H9 (cell line): Measurements from ENCODE around the gene C14orf132. TPM values are rescaled to one million over a fixed set of nuclear protein-coding genes. Genes with fewer than 3 reads are reported as not detected.

Experiments
- DNase-seq: peaks from one replicate; pipeline ENCODE4 v3.0.0-alpha.2; 2017
- H2AFZ ChIP-seq: one replicate; pipeline ENCODE4 v1.6.1; 2013; ENCODE audit warnings: mild to moderate bottlenecking, low read length, control low read depth, moderate library complexity
- H2AK5ac ChIP-seq: 2 replicates; pipeline ENCODE4 v1.6.1; 2013; ENCODE audit warnings: low read length, control low read depth, mixed read lengths; ENCODE audit not compliant: insufficient read length
- H2BK120ac ChIP-seq: one replicate; pipeline ENCODE4 v1.6.1; 2013; ENCODE audit warnings: low read depth, mild to moderate bottlenecking, low read length, control low read depth, inconsistent platforms; ENCODE audit not compliant: poor library complexity, severe bottlenecking
- H2BK12ac ChIP-seq: 2 replicates; pipeline ENCODE4 v1.6.1; 2013; ENCODE audit warnings: low read length, control low read depth, mixed read lengths, low read depth; ENCODE audit not compliant: insufficient read length
- H2BK15ac ChIP-seq: 2 replicates; pipeline ENCODE4 v1.6.1; 2013; ENCODE audit warnings: low read depth, low read length, control low read depth
- H2BK20ac ChIP-seq: one replicate; pipeline ENCODE4 v1.6.1; 2013; ENCODE audit warnings: low read depth, mild to moderate bottlenecking, low read length, control low read depth, inconsistent platforms; ENCODE audit not compliant: poor library complexity, severe bottlenecking
- H2BK5ac ChIP-seq: 2 replicates; pipeline ENCODE4 v1.6.1; 2013; ENCODE audit warnings: low read length, control low read depth, mixed read lengths; ENCODE audit not compliant: insufficient read length
- H3K14ac ChIP-seq: 2 replicates; pipeline ENCODE4 v1.6.1; 2013; ENCODE audit warnings: low read length, control low read depth; ENCODE audit not compliant: insufficient read depth
- H3K18ac ChIP-seq: 2 replicates; pipeline ENCODE4 v1.6.1; 2013; ENCODE audit warnings: low read depth, mild to moderate bottlenecking, mixed read lengths, low read length, control low read depth; ENCODE audit not compliant: insufficient read length
- H3K23ac ChIP-seq: 2 replicates; pipeline ENCODE4 v1.6.1; 2013; ENCODE audit warnings: low read length, control low read depth, mixed read lengths, low read depth; ENCODE audit not compliant: insufficient read length
- H3K23me2 ChIP-seq: 2 replicates; pipeline ENCODE4 v1.6.1; 2013; ENCODE audit warnings: low read depth, mild to moderate bottlenecking, mixed read lengths, low read length, control low read depth; ENCODE audit not compliant: insufficient read length, poor library complexity, severe bottlenecking
- H3K27ac ChIP-seq: 2 replicates; pipeline ENCODE4 v1.5.1; 2013; ENCODE audit warnings: low read length, control low read depth, mixed read lengths, low read depth; ENCODE audit not compliant: insufficient read length
- H3K27me3 ChIP-seq: 2 replicates; pipeline ENCODE4 v1.6.1; 2013; ENCODE audit warnings: low read length, control low read depth, inconsistent platforms; ENCODE audit not compliant: insufficient read depth
- H3K4ac ChIP-seq: 2 replicates; pipeline ENCODE4 v1.6.1; 2013; ENCODE audit warnings: low read depth, mild to moderate bottlenecking, control low read depth, inconsistent platforms, low read length, moderate library complexity
- H3K4me1 ChIP-seq: 2 replicates; pipeline ENCODE4 v1.6.1; 2013; ENCODE audit warnings: low read length, control low read depth, inconsistent platforms; ENCODE audit not compliant: insufficient read depth
- H3K4me2 ChIP-seq: 2 replicates; pipeline ENCODE4 v1.6.1; 2013; ENCODE audit warnings: low read length, control low read depth, mixed read lengths; ENCODE audit not compliant: insufficient read length, insufficient read depth
- H3K56ac ChIP-seq: 2 replicates; pipeline ENCODE4 v1.6.1; 2013; ENCODE audit warnings: low read depth, mild to moderate bottlenecking, mixed read lengths, low read length, control low read depth; ENCODE audit not compliant: insufficient read length
- H3K79me1 ChIP-seq: 2 replicates; pipeline ENCODE4 v1.6.1; 2013; ENCODE audit warnings: low read depth, mild to moderate bottlenecking, moderate library complexity, low read length, control low read depth, inconsistent platforms; ENCODE audit not compliant: insufficient read depth, poor library complexity, severe bottlenecking
- H3K79me2 ChIP-seq: 2 replicates; pipeline ENCODE4 v1.6.1; 2013; ENCODE audit warnings: low read length, control low read depth, inconsistent platforms; ENCODE audit not compliant: insufficient read depth
- H3K9ac ChIP-seq: 2 replicates; pipeline ENCODE4 v1.6.1; 2013; ENCODE audit warnings: low read length, control low read depth, mixed read lengths; ENCODE audit not compliant: insufficient read length; ENCODE audit errors: extremely low read depth
- H3K9me3 ChIP-seq: one replicate; pipeline ENCODE4 v1.6.1; 2013; ENCODE audit warnings: low read depth, low read length, inconsistent platforms; ENCODE audit not compliant: control insufficient read depth
- H3T11ph ChIP-seq: one replicate; pipeline ENCODE4 v1.6.1; 2013; ENCODE audit warnings: mild to moderate bottlenecking, low read length, control low read depth, inconsistent platforms
- H4K20me1 ChIP-seq: one replicate; pipeline ENCODE4 v1.6.1; 2013; ENCODE audit not compliant: control insufficient read depth, insufficient read length, insufficient read depth
- H4K5ac ChIP-seq: 2 replicates; pipeline ENCODE4 v1.6.1; 2013; ENCODE audit warnings: low read depth, mild to moderate bottlenecking, mixed read lengths, low read length, control low read depth; ENCODE audit not compliant: insufficient read length
- H4K8ac ChIP-seq: replicated peaks from 2 replicates; pipeline ENCODE4 v1.6.1; 2013; ENCODE audit warnings: low read length, control low read depth, mixed read lengths, low read depth; ENCODE audit not compliant: insufficient read length
- H4K91ac ChIP-seq: 2 replicates; pipeline ENCODE4 v1.6.1; 2013; ENCODE audit warnings: low read depth, mild to moderate bottlenecking, moderate library complexity, mixed read lengths, low read length, control low read depth; ENCODE audit not compliant: insufficient read length
- H3K27ac Mint-ChIP-seq, 3 experiments: 2 replicates in 2 of 3; 3 replicates in 1 of 3; pipeline ENCODE4 v1.8.0; 2020 to 2021; ENCODE audit warnings: mixed read lengths in 3 of 3, mild to moderate bottlenecking in 1 of 3, moderate library complexity in 1 of 3
- H3K27me3 Mint-ChIP-seq: 2 replicates; pipeline ENCODE4 v1.8.0; 2021; ENCODE audit warnings: low read depth, mild to moderate bottlenecking, moderate library complexity, mixed read lengths
- H3K36me3 Mint-ChIP-seq, 3 experiments: 2 replicates in 2 of 3; 3 replicates in 1 of 3; pipeline ENCODE4 v1.8.0; 2020 to 2021; ENCODE audit warnings: low read depth in 3 of 3, mixed read lengths in 3 of 3; ENCODE audit not compliant: insufficient read depth in 1 of 3
- H3K4me1 Mint-ChIP-seq, 2 experiments: 2 replicates each; pipeline ENCODE4 v1.8.0; 2020; ENCODE audit warnings: mixed read lengths in 2 of 2
- H3K4me3 Mint-ChIP-seq, 2 experiments: 2 replicates in 1 of 2; 3 replicates in 1 of 2; pipeline ENCODE4 v1.8.0; 2020 to 2021; ENCODE audit warnings: mild to moderate bottlenecking in 2 of 2, mixed read lengths in 2 of 2, moderate library complexity in 1 of 2
- H3K9me3 Mint-ChIP-seq, 2 experiments: 2 replicates in 1 of 2; 3 replicates in 1 of 2; pipeline ENCODE4 v1.8.0; 2020; ENCODE audit warnings: mild to moderate bottlenecking in 2 of 2, mixed read lengths in 2 of 2, moderate library complexity in 1 of 2
- CTCF ChIP-seq: fragments of 200-600 bp; sonication (generic); conservative IDR thresholded peaks from 3 replicates; pipeline ENCODE4 v1.8.0; 2021; ENCODE audit warnings: antibody characterized with exemption, mild to moderate bottlenecking
- WGBS: extraction: QIAGEN DNeasy Blood & Tissue Kit; methylation state at CpG from one replicate; pipeline ENCODE4 v1.1.7; 2013; ENCODE audit warnings: missing lambda C conversion rate, low lambda C conversion rate, mixed read lengths; ENCODE audit not compliant: insufficient read length; ENCODE audit errors: extremely low coverage; 5-methylcytosine and 5-hydroxymethylcytosine counted together
- total RNA-seq: library from RNA; stranded (reverse); gene quantifications from 2 replicates; pipeline ENCODE4 v1.2.1, GENCODE V29; 2021

The C14orf132 gene
- total RNA-seq, 1 experiment from 2014 or later, result 5.7 TPM

- Histone ChIP-seq H3K14ac (no peak overlapping the region; the same call in 1 of the 2 replicates), H3K9me3 (no peaks in the 10 kb centered on the region), H2AK5ac (no peak overlapping the region), H3K56ac (no peak overlapping the region), H3K23me2 (no peaks in the 10 kb centered on the region), H2BK12ac (no peak overlapping the region), H4K91ac (no peak overlapping the region), H4K20me1 (no peaks in the 10 kb centered on the region), H3K23ac (no peak overlapping the region), H2BK15ac (no peak overlapping the region), H2AFZ (no peak overlapping the region), H2BK20ac (no peak overlapping the region), H3K27ac (no peak overlapping the region), H3K4me1 (no peaks in the 10 kb centered on the region), H4K8ac (no peak overlapping the region), H2BK5ac (no peak overlapping the region), H3K79me1 (no peaks in the 10 kb centered on the region), H3K9ac (no peak overlapping the region), H3K18ac (no peak overlapping the region), H4K5ac (no peak overlapping the region), H3K79me2 (no peaks in the 10 kb centered on the region), H3K27me3 (no peaks in the 10 kb centered on the region), H3K4me2 (no peak overlapping the region), H3T11ph (no peak overlapping the region), H2BK120ac (no peak overlapping the region), H3K4ac (no peak overlapping the region)
- Mint-ChIP-seq H3K9me3 (peaks cover 0 to 2% of the 10 kb centered on the region in 2 experiments; a peak in 2 of 5 replicates), H3K4me3 (no peak overlapping the region), H3K36me3 (peaks cover 0 to 6% (median 5%) of the 10 kb centered on the region in 3 experiments; a peak in 3 of 7 replicates), H3K27ac (0 out of 7 replicates have a peak overlapping the region, but pooled peaks of 1 of the 3 experiments have one; percentile 21), H3K27me3 (no peaks in the 10 kb centered on the region; the same call in 1 of the 2 replicates), H3K4me1 (peaks cover 2 to 10% of the 10 kb centered on the region in 2 experiments; a peak in 2 of 4 replicates)
- no CpG with 5 or more reads among the region's 19 CpGs for WGBS
- DNase-seq, result no peak
- no peak for TF ChIP-seq CTCF
Measured at GRCh38 chr14:96067985-96068930, 29.1 kb downstream of the C14orf132 start.
